ENCODE measurements around the gene CNKSR2. TPM values are rescaled to one million over a fixed set of nuclear protein-coding genes. Genes with fewer than 3 reads are reported as not detected.

CNKSR2 gene
- total RNA-seq: 3.2 TPM

DNA sequence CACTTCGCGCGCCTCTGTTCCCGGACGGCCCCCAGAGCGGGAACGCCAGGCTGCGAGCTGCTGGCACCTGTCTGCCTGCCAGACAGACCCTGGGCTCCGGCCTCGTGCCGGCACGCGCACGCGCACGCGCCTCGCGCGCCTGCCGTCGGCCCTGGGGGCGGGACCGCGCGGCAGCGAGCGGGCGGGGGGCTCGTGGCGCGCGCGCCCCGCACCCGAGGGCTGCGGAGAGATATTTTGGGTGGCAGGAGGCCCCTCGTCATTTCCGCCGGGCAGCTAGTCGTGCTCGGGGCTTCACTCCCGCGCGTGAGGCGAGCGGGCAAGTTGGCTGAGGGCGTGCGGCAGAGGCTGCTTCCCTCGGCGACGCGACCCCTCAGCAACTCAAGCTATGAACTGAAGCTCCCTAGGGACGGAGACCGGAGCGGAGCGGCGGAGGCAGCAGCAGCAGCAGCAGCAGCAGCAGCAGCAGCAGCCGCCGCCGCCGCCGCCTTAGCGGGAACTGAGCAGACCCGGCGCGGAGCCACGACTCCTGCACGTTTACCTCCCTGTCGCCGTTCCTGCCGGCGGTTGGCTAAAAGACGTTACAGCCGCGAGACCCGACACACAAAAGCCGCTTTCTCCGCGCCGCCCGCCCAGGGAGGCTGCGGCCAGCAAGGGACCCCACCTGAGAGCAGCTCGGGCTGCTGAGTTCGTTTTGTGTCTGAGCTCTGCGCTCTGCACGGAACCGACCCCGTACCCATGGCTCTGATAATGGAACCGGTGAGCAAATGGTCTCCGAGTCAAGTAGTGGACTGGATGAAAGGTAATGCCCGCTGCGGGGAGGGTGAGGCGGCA, at the start of gene CNKSR2:
Gene CNKSR2, plus strand, starts transcription at position 256 of the 831 bp plus-strand sequence. Its CDS starts 480 bp downstream, at position 736.

DNA sequence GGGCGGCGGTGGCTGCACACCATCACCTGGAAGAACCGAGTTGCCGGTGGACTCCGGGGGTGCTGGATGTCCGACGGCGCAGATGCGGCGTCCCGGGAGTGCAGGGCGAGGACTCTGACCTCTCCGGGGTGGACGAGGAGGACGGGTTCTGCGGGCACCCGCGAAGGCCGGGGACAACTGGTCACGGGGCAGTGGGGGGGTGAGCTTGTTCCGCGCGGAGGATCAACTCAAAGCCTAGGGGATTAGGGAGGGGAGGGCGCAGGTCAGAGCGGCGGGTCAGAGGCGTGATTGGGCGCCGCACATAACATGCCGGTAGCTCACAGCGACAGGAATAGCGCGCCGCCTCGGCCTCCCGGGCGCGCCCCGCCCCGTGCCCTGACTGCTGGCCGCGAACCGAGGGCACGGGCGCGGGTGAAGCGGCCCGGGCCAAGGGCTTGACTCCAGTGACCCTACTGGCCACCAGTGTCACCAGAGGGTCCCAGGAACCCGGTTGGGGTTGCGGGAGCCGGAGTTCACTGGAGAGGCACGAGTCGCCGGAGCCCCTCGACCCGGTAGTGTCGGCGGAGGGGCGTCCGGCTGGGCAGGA, 284.0 kb downstream of the CNKSR2 start, which contains the start of gene KLHL34:
Gene KLHL34, minus strand, starts transcription at position 179 of the 586 bp plus-strand sequence. CDS start 542 bp downstream, outside the sequence.

Measured in metanephros (tissue), 1 donor.